WTC11 (cell line): ENCODE results near the gene FERMT3.

Source experiments
- CREM ChIP-seq: sonication (generic); formaldehyde crosslinking; IDR thresholded peaks from 2 replicates; pipeline ENCODE4 v1.8.1; 2022; ENCODE audit warnings: mild to moderate bottlenecking, missing genetic modification reagents, moderate library complexity
- CTCF ChIP-seq: fragments of 200-600 bp; IDR thresholded peaks from 2 replicates; pipeline ENCODE4 v1.8.0; 2022; ENCODE audit warnings: antibody characterized with exemption
- E2F1 ChIP-seq: sonication (generic); formaldehyde crosslinking; IDR thresholded peaks from 2 replicates; pipeline ENCODE4 v1.8.0; 2022; ENCODE audit warnings: mild to moderate bottlenecking, missing genetic modification reagents
- E2F4 ChIP-seq: sonication (generic); formaldehyde crosslinking; IDR thresholded peaks from 2 replicates; pipeline ENCODE4 v1.8.1; 2022; ENCODE audit warnings: low read depth, mild to moderate bottlenecking, moderate library complexity, missing genetic modification reagents, borderline replicate concordance
- MLX ChIP-seq: sonication (generic); formaldehyde crosslinking; IDR thresholded peaks from 2 replicates; pipeline ENCODE4 v1.8.1; 2023; ENCODE audit warnings: mild to moderate bottlenecking, missing genetic modification reagents, moderate library complexity
- ZNF416 ChIP-seq: fragments of 250-450 bp; sonication (Bioruptor Pico); IDR thresholded peaks from 2 replicates; pipeline ENCODE4 v1.9.0; 2021; ENCODE audit warnings: mild to moderate bottlenecking, inconsistent platforms

DNA sequence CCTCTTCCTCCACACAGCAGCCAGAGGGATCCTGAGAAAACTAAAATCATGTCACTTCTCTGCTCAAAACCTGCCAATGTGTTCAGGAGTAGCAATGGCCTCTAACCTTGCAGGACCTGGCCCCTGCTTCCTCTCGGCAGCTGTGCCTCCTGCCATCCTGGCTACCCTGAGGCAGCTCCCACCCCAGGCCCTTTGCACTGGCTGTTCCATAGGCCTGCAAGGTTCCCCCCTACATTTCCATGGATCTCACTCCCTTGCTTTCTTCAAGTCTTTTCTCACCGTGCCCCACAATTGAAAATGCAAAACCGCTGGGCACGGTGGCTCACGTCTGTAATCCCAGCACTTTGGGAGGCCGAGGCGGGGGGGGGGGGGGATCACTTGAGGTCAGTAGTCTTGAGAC is 22.6 kb upstream of the FERMT3 start:
- TF ChIP-seq ZNF416 (CRISPR knock-in tag) (no peak), E2F4 (CRISPR knock-in tag) (no peak), CTCF (no peak), MLX (CRISPR knock-in tag) (no peak), E2F1 (no peak), CREM (CRISPR knock-in tag) (no peak)
